ENCODE data around the gene SLC13A2. TPM values are rescaled to one million over a fixed set of nuclear protein-coding genes. Genes with fewer than 3 reads are reported as not detected.

The SLC13A2 gene
- total and polyA plus RNA-seq, 9 of the 15 experiments (the other 6 are each of a cell fraction or from before 2014, with no cell fraction given) = 0.13 TPM; not detected in 8

GRCh38 chr17:28527181-28527681 is 53.8 kb downstream of the SLC13A2 start (continued):
- TF ChIP-seq MGA (IDR thresholded peaks at IDR 0.05) = no peak
- TF ChIP-seq RBM17 (IDR thresholded peaks at IDR 0.05; ENCODE audit: borderline replicate concordance, low read depth, low read length) = no peak
- peak; percentile 95 for TF ChIP-seq FOXM1 (IDR thresholded peaks at IDR 0.05; ENCODE audit: low read depth)
- TF ChIP-seq FOXM1 (CRISPR knock-in tag; IDR thresholded peaks at IDR 0.05; ENCODE audit: low read depth) = no peak
- peak in 1 of 3 experiments; percentile 84; a peak in 2 of 6 replicates for TF ChIP-seq ZBTB11 (CRISPR knock-in tag; IDR thresholded peaks at IDR 0.05)
- no peak for TF ChIP-seq RBM14 (IDR thresholded peaks at IDR 0.05; ENCODE audit: borderline replicate concordance, insufficient read depth, low read depth, low read length)
- TF ChIP-seq POLR2G (IDR thresholded peaks at IDR 0.05; ENCODE audit: low read depth, low read length) = no peak
- peak; percentile 84 for TF ChIP-seq MTA1 (IDR thresholded peaks at IDR 0.05; ENCODE audit: borderline replicate concordance)
- peak; percentile 26; the same call in 1 of the 2 replicates for TF ChIP-seq ZBTB26 (CRISPR knock-in tag; IDR thresholded peaks at IDR 0.05)
- no peak for TF ChIP-seq ZNF3 (CRISPR knock-in tag; IDR thresholded peaks at IDR 0.05)
